CD4-positive, alpha-beta memory T cell (primary cell): ENCODE results near the gene BIN2. TPM values are rescaled to one million over a fixed set of nuclear protein-coding genes. Genes with fewer than 3 reads are reported as not detected.
A peak's percentile ranks its signal among the peaks of the same experiment; 100 is the strongest.
"Not testable (repeated sequence)": the region's sequence is repeated elsewhere in the genome, so short reads cannot be mapped to it uniquely, and the experiment has no call there.

Source experiments
- CTCF ChIA-PET: fragments of 350-600 bp; sonication (Branson Sonifier 250); formaldehyde crosslinking; loops from one replicate; lab custom pipeline; 2021; ENCODE audit warnings: inconsistent platforms; ENCODE audit not compliant: partially characterized antibody; lab: Charles Lee
- POLR2A ChIA-PET: fragments of 350-600 bp; sonication (Branson Sonifier 250); formaldehyde crosslinking; loops from one replicate; lab custom pipeline; 2021; ENCODE audit not compliant: partially characterized antibody; lab: Charles Lee
- DNase-seq, 5 donors: peaks; one replicate each; pipeline versions ENCODE4 v3.0.0 to v3.0.0-alpha.2; 2020 to 2022; ENCODE audit warnings: mixed read lengths in 1 of 5
- H3K27ac ChIP-seq: one replicate; pipeline ENCODE4 v1.7.0; 2013; ENCODE audit warnings: low read depth, low read length
- H3K27me3 ChIP-seq: 2 replicates; pipeline ENCODE4 v1.7.0; 2013; ENCODE audit warnings: mild to moderate bottlenecking, low read length, moderate library complexity; ENCODE audit not compliant: insufficient read depth
- H3K36me3 ChIP-seq: 2 replicates; pipeline ENCODE4 v1.7.0; 2013; ENCODE audit warnings: mild to moderate bottlenecking, low read length, moderate library complexity; ENCODE audit not compliant: insufficient read depth
- H3K4me1 ChIP-seq: 2 replicates; pipeline ENCODE4 v1.7.0; 2013; ENCODE audit warnings: mild to moderate bottlenecking, low read length, moderate library complexity; ENCODE audit not compliant: insufficient read depth
- H3K4me3 ChIP-seq, 2 donors: one replicate each; pipeline ENCODE4 v1.7.0; 2013; ENCODE audit warnings: low read length in 2 of 2, mild to moderate bottlenecking in 1 of 2
- H3K9me3 ChIP-seq, 2 donors: one replicate each; pipeline ENCODE4 v1.7.0; 2013; ENCODE audit warnings: low read length in 2 of 2, control low read depth in 1 of 2; ENCODE audit not compliant: control insufficient read depth in 1 of 2
- H3K27ac Mint-ChIP-seq, 7 donors: one replicate each; pipeline ENCODE4 v1.8.0; 2020 to 2021; ENCODE audit warnings: mixed read lengths in 7 of 7, mild to moderate bottlenecking in 6 of 7, inconsistent platforms in 3 of 7, moderate library complexity in 3 of 7
- H3K27me3 Mint-ChIP-seq, 2 donors: one replicate each; pipeline ENCODE4 v1.8.0; 2020 to 2021; ENCODE audit warnings: mixed read lengths in 2 of 2
- H3K36me3 Mint-ChIP-seq, 2 donors: one replicate each; pipeline ENCODE4 v1.8.0; 2020 to 2021; ENCODE audit warnings: mixed read lengths in 2 of 2, inconsistent platforms in 1 of 2, mild to moderate bottlenecking in 1 of 2
- H3K4me1 Mint-ChIP-seq, 4 donors: one replicate each; pipeline ENCODE4 v1.8.0; 2020 to 2021; ENCODE audit warnings: mixed read lengths in 4 of 4, mild to moderate bottlenecking in 1 of 4
- H3K4me3 Mint-ChIP-seq, 8 donors: one replicate each; pipeline ENCODE4 v1.8.0; 2020 to 2021; ENCODE audit warnings: mixed read lengths in 8 of 8, mild to moderate bottlenecking in 7 of 8, moderate library complexity in 6 of 8, inconsistent platforms in 3 of 8
- H3K9me3 Mint-ChIP-seq, 8 donors: one replicate each; pipeline ENCODE4 v1.8.0; 2020 to 2021; ENCODE audit warnings: mixed read lengths in 8 of 8, mild to moderate bottlenecking in 5 of 8, inconsistent platforms in 3 of 8, moderate library complexity in 1 of 8
- intact Hi-C: fragments of 100-400 bp; cut with micrococcal nuclease; formaldehyde crosslinking; loops from one replicate; pipeline ENCODE4 v1.15.1; 2023
- polyA plus RNA-seq, 2 donors: library from polyadenylated mRNA; unstranded; fragments of 300-500 nt; fragmentation: Illumina TruSeq; gene quantifications; one replicate each; pipeline ENCODE4 v1.2.3, GENCODE V29; 2021
- total RNA-seq, 2 experiments: library from RNA; stranded (reverse); gene quantifications; one replicate each; pipeline ENCODE4 v1.2.3, GENCODE V29; 2021

BIN2 gene
- total and polyA plus RNA-seq, 4 experiments from 2014 or later: 183 to 309 (median 218) TPM

DNA sequence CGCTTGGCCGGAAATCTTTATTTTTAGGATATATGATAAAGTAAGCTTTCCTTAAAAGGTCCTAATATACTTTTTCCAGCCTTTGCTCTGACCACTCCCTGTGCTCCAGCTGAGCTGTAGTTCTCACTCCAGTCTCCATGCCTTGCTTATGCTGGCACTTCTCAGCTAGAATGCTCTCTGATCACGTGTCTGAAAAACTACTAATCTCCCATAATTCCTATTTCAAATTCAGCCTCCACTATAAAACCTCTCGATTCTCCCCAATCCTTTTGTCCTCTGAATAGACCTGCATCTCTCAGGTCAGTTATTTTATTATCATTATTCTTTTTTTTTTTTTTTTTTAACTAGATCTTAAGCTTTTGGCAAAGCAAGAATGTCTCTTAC lies 3.7 kb downstream of the BIN2 start:
- Mint-ChIP-seq H3K4me3 (peak overlapping the region; percentile 72 to 99 (median 94)), H3K27me3 (no peaks in the 10 kb centered on the region), H3K4me1 (peaks cover 55 to 93% (median 73%) of the 10 kb centered on the region in 4 donors), H3K9me3 (no peaks in the 10 kb centered on the region), H3K27ac (peak overlapping the region; percentile 95 to 98 (median 98)), H3K36me3 (peaks cover 57 to 58% of the 10 kb centered on the region in 2 donors)
- Histone ChIP-seq H3K27me3 (no peaks in the 10 kb centered on the region), H3K36me3 (no peaks in the 10 kb centered on the region), H3K27ac (peak overlapping the region; percentile 72), H3K4me3 (peak overlapping the region in 1 of 2 donors; percentile 8), H3K4me1 (peaks cover 78% of the 10 kb centered on the region), H3K9me3 (no peaks in the 10 kb centered on the region)
- ChIA-PET POLR2A (interaction anchor here (0.8 to 7.3 kb wide), 9 partner anchors 10 to 237 kb away, joined by 3 to 86 read pairs (median 12); partner anchors contain the start of genes CSRNP2, DAZAP2 and POU6F1), CTCF (interaction anchor here (0.8 to 16.9 kb wide), 6 partner anchors 14 to 103 kb away, joined by 3 to 191 read pairs (median 6); partner anchors contain the start of gene POU6F1)
- no peak for DNase-seq
- intact Hi-C loops: loop anchor here (5.0 to 10.0 kb wide), 3 partner anchors 38 to 556 kb away; partner anchors contain the start of genes ATF1 and LETMD1

DNA sequence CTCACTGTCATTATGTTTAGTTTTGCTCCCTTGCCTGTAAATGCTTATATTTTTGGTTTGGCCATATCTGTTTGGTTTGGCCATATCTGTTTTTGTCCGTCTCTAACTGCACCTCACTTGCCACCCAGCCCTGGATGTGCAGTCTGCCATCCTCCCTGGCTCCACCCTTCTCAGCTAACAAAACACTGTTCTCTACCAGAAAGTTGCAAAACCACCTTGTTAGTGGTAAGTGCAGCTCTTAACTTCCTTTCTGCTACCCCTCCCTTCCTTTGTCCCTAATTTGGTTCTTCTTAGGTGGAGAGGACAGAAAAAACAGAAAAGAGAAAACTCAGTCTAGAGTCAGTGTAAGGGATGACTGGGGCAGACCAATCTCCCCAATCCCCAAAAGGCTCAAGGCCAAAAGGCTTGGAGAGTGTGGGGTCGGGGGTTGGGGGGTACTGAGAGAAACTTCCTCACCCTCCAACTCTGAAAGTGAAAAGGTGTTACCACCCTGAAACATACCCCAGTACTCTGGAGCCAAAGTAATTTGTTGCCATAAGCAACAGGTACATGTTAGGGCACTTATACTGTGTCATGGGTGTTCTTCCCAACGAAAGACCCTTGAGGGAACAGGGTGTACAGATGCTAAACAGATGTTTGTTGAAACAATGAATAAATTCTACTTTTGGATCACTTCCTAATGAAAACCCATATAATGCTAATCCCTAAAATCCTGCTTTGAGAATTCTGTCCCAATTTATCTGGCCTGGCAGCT lies 5.0 kb downstream of the BIN2 start:
- peak overlapping the region; percentile 80 to 99 (median 89) for H3K4me3 Mint-ChIP-seq
- intact Hi-C loops: loop anchor here (1.0 kb wide), 1 partner anchor 22 kb away; no protein-coding TSS in a partner anchor
- no peaks in the 10 kb centered on the region for H3K9me3 ChIP-seq
- H3K27me3 Mint-ChIP-seq: no peaks in the 10 kb centered on the region
- peak overlapping the region; percentile 30 to 58 for H3K4me3 ChIP-seq
- ChIA-PET CTCF (interaction anchor here (0.9 to 16.9 kb wide), 8 partner anchors 9 to 57 kb away, joined by 3 to 191 read pairs (median 4); no protein-coding TSS in a partner anchor), POLR2A (interaction anchor here (0.6 to 7.3 kb wide), 19 partner anchors 8 to 751 kb away, joined by 3 to 86 read pairs (median 8); partner anchors contain the start of genes ATG101, DAZAP2, POU6F1 and SMAGP)
- H3K4me1 Mint-ChIP-seq: peaks cover 49 to 93% (median 63%) of the 10 kb centered on the region in 4 donors
- peaks cover 79% of the 10 kb centered on the region for H3K4me1 ChIP-seq
- peak overlapping the region; percentile 93 to 98 (median 98) for H3K27ac Mint-ChIP-seq
- H3K36me3 Mint-ChIP-seq: peaks cover 57 to 60% of the 10 kb centered on the region in 2 donors
- no peaks in the 10 kb centered on the region for H3K36me3 ChIP-seq
- H3K27me3 ChIP-seq: no peaks in the 10 kb centered on the region
- peak overlapping the region; percentile 72 for H3K27ac ChIP-seq
- no peaks in the 10 kb centered on the region for H3K9me3 Mint-ChIP-seq
- DNase-seq: peak; percentile 70 to 76 (median 74)

DNA sequence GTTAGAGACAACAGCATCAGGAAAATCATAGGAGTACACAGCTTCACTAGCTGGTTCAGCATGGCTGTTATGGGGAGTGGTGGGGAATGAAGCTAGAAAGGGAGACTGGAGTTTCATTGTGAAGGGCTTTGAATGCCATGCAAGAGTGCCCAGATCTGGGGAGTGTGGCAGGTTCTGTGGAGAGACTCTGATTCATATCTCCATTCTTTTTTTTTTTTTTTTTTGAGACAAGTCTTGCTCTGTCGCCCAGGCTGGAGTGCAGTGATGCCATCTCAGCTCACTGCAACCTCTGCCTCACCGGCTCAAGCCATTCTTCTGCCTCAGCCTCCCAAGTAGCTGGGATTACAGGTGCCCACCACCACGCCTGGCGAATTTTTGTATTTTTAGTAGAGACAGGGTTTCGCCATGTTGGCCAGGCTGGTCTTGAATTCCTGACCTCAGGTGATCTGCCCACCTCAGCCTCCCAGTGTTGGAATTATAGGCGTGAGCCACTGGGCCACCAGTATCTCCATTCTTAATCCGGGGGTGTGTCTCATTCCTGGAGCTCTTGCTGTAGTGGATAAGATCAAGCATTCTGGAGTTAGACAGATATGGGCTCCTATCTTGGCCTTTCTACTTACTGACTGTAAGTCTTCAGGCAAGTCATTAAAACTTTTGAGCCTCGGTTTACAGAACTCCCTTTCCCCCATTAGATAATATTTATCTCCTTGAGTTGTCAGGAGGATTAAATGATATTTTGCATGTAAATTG lies 5.7 kb downstream of the BIN2 start:
- H3K27ac ChIP-seq: peak overlapping the region; percentile 72
- H3K36me3 Mint-ChIP-seq: peaks cover 58 to 60% of the 10 kb centered on the region in 2 donors

GRCh38 chr12:51311389-51311788 lies 12.6 kb downstream of the BIN2 start:
- no peak overlapping the region for H3K4me3 ChIP-seq
- H3K36me3 Mint-ChIP-seq: peaks cover 48 to 69% of the 10 kb centered on the region in 2 donors
- peaks cover 43 to 90% (median 58%) of the 10 kb centered on the region in 4 donors for H3K4me1 Mint-ChIP-seq
- no peaks in the 10 kb centered on the region for H3K9me3 Mint-ChIP-seq
- H3K27me3 ChIP-seq: no peaks in the 10 kb centered on the region
- H3K27ac ChIP-seq: no peak overlapping the region
- intact Hi-C loops: no loop called here
- no peaks in the 10 kb centered on the region for H3K9me3 ChIP-seq
- H3K27me3 Mint-ChIP-seq: no peaks in the 10 kb centered on the region
- no peak for DNase-seq
- peaks cover 79% of the 10 kb centered on the region for H3K4me1 ChIP-seq
- POLR2A ChIA-PET: interaction anchor here (0.9 to 6.8 kb wide), 3 partner anchors 10 to 73 kb away, joined by 3 to 85 read pairs (median 5); partner anchors contain the start of genes BIN2 and DAZAP2
- CTCF ChIA-PET: interaction anchor here (1.2 to 9.9 kb wide), 3 partner anchors 29 to 49 kb away, joined by 3 to 119 read pairs (median 4); no protein-coding TSS in a partner anchor
- H3K4me3 Mint-ChIP-seq: peak overlapping the region in 1 of 8 donors; percentile 26
- peak overlapping the region in 4 of 7 donors; percentile 29 to 81 (median 72) for H3K27ac Mint-ChIP-seq
- H3K36me3 ChIP-seq: peaks cover 41% of the 10 kb centered on the region

More for the DNA sequence above, 5.7 kb downstream of the BIN2 start:
- H3K36me3 ChIP-seq, H3K27me3 Mint-ChIP-seq, H3K9me3 Mint-ChIP-seq, intact Hi-C loops, DNase-seq, H3K9me3 ChIP-seq, H3K27me3 ChIP-seq: not testable (repeated sequence)
- CTCF ChIA-PET: interaction anchor here (0.8 to 16.9 kb wide), 11 partner anchors 10 to 56 kb away, joined by 3 to 191 read pairs (median 4); no protein-coding TSS in a partner anchor
- peaks cover 51 to 95% (median 63%) of the 10 kb centered on the region in 4 donors for H3K4me1 Mint-ChIP-seq
- POLR2A ChIA-PET: interaction anchor here (0.6 to 7.3 kb wide), 19 partner anchors 9 to 752 kb away, joined by 3 to 86 read pairs (median 8); partner anchors contain the start of genes ATG101, DAZAP2, POU6F1 and SMAGP
- peaks cover 84% of the 10 kb centered on the region for H3K4me1 ChIP-seq
- H3K4me3 Mint-ChIP-seq: peak overlapping the region; percentile 76 to 99 (median 89)
- peak overlapping the region; percentile 27 to 58 for H3K4me3 ChIP-seq
- peak overlapping the region; percentile 93 to 98 (median 98) for H3K27ac Mint-ChIP-seq

GRCh38 chr12:51307655-51308593 lies 16.1 kb downstream of the BIN2 start:
- POLR2A ChIA-PET: interaction anchor here (0.8 to 6.8 kb wide), 5 partner anchors 9 to 37 kb away, joined by 3 to 85 read pairs (median 4); partner anchors contain the start of genes BIN2 and SMAGP

More at GRCh38 chr12:51307655-51308593, 16.1 kb downstream of the BIN2 start:
- Mint-ChIP-seq H3K4me3 (peak overlapping the region in 5 of 8 donors; percentile 12 to 70 (median 27)), H3K4me1 (peaks cover 44 to 79% (median 60%) of the 10 kb centered on the region in 4 donors), H3K27ac (peak overlapping the region; percentile 60 to 92 (median 84)), H3K9me3 (no peaks in the 10 kb centered on the region), H3K27me3 (no peaks in the 10 kb centered on the region), H3K36me3 (peaks cover 54 to 76% of the 10 kb centered on the region in 2 donors)
- CTCF ChIA-PET: interaction anchor here (1.0 to 9.9 kb wide), 7 partner anchors 11 to 45 kb away, joined by 3 to 119 read pairs (median 7); no protein-coding TSS in a partner anchor
- Histone ChIP-seq H3K27me3 (no peaks in the 10 kb centered on the region), H3K9me3 (no peaks in the 10 kb centered on the region), H3K27ac (no peak overlapping the region), H3K4me1 (peaks cover 56% of the 10 kb centered on the region), H3K4me3 (no peak overlapping the region), H3K36me3 (peaks cover 55% of the 10 kb centered on the region)
- DNase-seq: no peak
- intact Hi-C loops: loop anchor here (1.0 kb wide), 1 partner anchor 33 kb away; no protein-coding TSS in a partner anchor
